HUDEP-2 (cell line): ENCODE results near the gene SLC29A3.
"Not testable (repeated sequence)": the region's sequence is repeated elsewhere in the genome, so short reads cannot be mapped to it uniquely, and the experiment has no call there.

Experiments used
- DNase-seq, 76 experiments: peaks; one replicate each; lab custom pipeline; 2025; ENCODE audit not compliant: unreplicated experiment in 76 of 76; lab: John Stamatoyannopoulos, UW

SLC29A3 gene

GRCh38 chr10:71283410-71283809 lies 35.6 kb upstream of the SLC29A3 start:
- no peak for DNase-seq

GRCh38 chr10:71283876-71284275 lies 35.2 kb upstream of the SLC29A3 start:
- DNase-seq, result no peak

GRCh38 chr10:71284544-71285179 lies 34.4 kb upstream of the SLC29A3 start:
- no peak for DNase-seq

- peak in 8 of 76 experiments; percentile 3 to 16 (median 10) for DNase-seq
Observed at GRCh38 chr10:71285180-71285545, 33.9 kb upstream of the SLC29A3 start.

GRCh38 chr10:71285986-71286385 lies 33.1 kb upstream of the SLC29A3 start:
- no peak for DNase-seq

- DNase-seq, result no peak
Observed at GRCh38 chr10:71286521-71287294, 32.4 kb upstream of the SLC29A3 start.

- no peak for DNase-seq
Observed at GRCh38 chr10:71287456-71287855, 31.6 kb upstream of the SLC29A3 start.

GRCh38 chr10:71288461-71288860 lies 30.6 kb upstream of the SLC29A3 start:
- DNase-seq, result no peak

GRCh38 chr10:71289421-71290130 lies 29.5 kb upstream of the SLC29A3 start:
- DNase-seq, result no peak

- DNase-seq, result no peak
Observed at GRCh38 chr10:71290331-71290730, 28.7 kb upstream of the SLC29A3 start.

- no peak for DNase-seq
Observed at GRCh38 chr10:71290806-71291527, 28.1 kb upstream of the SLC29A3 start.

GRCh38 chr10:71291528-71291900 lies 27.5 kb upstream of the SLC29A3 start:
- DNase-seq, result no peak

- DNase-seq, result no peak
Observed at GRCh38 chr10:71292624-71293445, 26.2 kb upstream of the SLC29A3 start.

GRCh38 chr10:71293446-71294084 lies 25.5 kb upstream of the SLC29A3 start:
- no peak for DNase-seq

- DNase-seq, result no peak
Observed at GRCh38 chr10:71294091-71294561, 24.9 kb upstream of the SLC29A3 start.

- no peak for DNase-seq
Observed at GRCh38 chr10:71294856-71295255, 24.2 kb upstream of the SLC29A3 start.

- DNase-seq, result no peak
Observed at GRCh38 chr10:71295641-71296040, 23.4 kb upstream of the SLC29A3 start.

- no peak for DNase-seq
Observed at GRCh38 chr10:71296086-71296485, 23.0 kb upstream of the SLC29A3 start.

- not testable (repeated sequence) for DNase-seq
Observed at GRCh38 chr10:71296811-71297210, 22.2 kb upstream of the SLC29A3 start.

- DNase-seq, result no peak
Observed at GRCh38 chr10:71297343-71297742, 21.7 kb upstream of the SLC29A3 start.
